SK-N-SH (cell line): Measurements from ENCODE around the gene KRT73. TPM values are rescaled to one million over a fixed set of nuclear protein-coding genes. Genes with fewer than 3 reads are reported as not detected.

Experiments used
- CTCF ChIA-PET: fragments of 300-600, 350-600 bp; formaldehyde crosslinking; extraction: SDS; loops from one replicate; lab custom pipeline; 2021; lab: Yijun Ruan, JAX
- POLR2A ChIA-PET: fragments of 350-600 bp; sonication (Branson Sonifier 250); formaldehyde crosslinking; extraction: SDS; loops from one replicate; lab custom pipeline; 2020; ENCODE audit warnings: antibody characterized with exemption, inconsistent platforms; lab: Yijun Ruan, JAX
- DNase-seq: peaks from one replicate; pipeline ENCODE4 v3.0.0; 2012
- H2AFZ ChIP-seq: fragments of 200-600 bp; sonication (generic); 2 replicates; pipeline ENCODE4 v1.8.1; 2016; ENCODE audit warnings: antibody characterized with exemption, mild to moderate bottlenecking, low read depth
- H3F3A ChIP-seq: fragments of 200-600 bp; sonication (generic); replicated peaks from 2 replicates; pipeline ENCODE3; 2016; ENCODE audit warnings: antibody characterized with exemption, mild to moderate bottlenecking; ENCODE audit not compliant: insufficient read depth
- H3K27ac ChIP-seq, 2 experiments: fragments of 200-500 bp in 1 of 2; fragments of 200-600 bp in 1 of 2; sonication (Bioruptor generic) in 1 of 2; sonication (generic), shearing (Covaris generic) in 1 of 2; 2 replicates each; pipeline versions ENCODE4 v1.5.1 to v1.6.1; 2014 to 2016; ENCODE audit warnings: low read depth in 2 of 2, inconsistent platforms in 1 of 2, low read length in 1 of 2, mild to moderate bottlenecking in 1 of 2, mixed read lengths in 1 of 2
- H3K27me3 ChIP-seq: fragments of 200-600 bp; sonication (generic), shearing (Covaris generic); 2 replicates; pipeline ENCODE4 v1.6.1; 2016; ENCODE audit warnings: mixed run types; ENCODE audit not compliant: insufficient read depth
- H3K36me3 ChIP-seq, 2 experiments: fragments of 200-500 bp in 1 of 2; fragments of 200-600 bp in 1 of 2; sonication (Bioruptor generic) in 1 of 2; sonication (generic) in 1 of 2; replicated peaks in 1 of 2; 2 replicates each; pipeline versions ENCODE3 to v1.5.1; 2014 to 2016; ENCODE audit warnings: low read length in 1 of 2, mild to moderate bottlenecking in 1 of 2; ENCODE audit not compliant: insufficient read depth in 2 of 2, control insufficient read depth in 1 of 2
- H3K4me1 ChIP-seq, 2 experiments: fragments of 200-500 bp in 1 of 2; fragments of 200-600 bp in 1 of 2; sonication (Bioruptor generic) in 1 of 2; sonication (generic), shearing (Covaris generic) in 1 of 2; 2 replicates each; pipeline versions ENCODE4 v1.5.1 to v1.6.1; 2014 to 2016; ENCODE audit warnings: low read depth in 1 of 2, low read length in 1 of 2, mixed run types in 1 of 2; ENCODE audit not compliant: insufficient read depth in 2 of 2, control insufficient read depth in 1 of 2
- H3K4me2 ChIP-seq: fragments of 200-600 bp; sonication (generic), shearing (Covaris generic); 2 replicates; pipeline ENCODE4 v1.6.1; 2017; ENCODE audit warnings: mixed run types
- H3K4me3 ChIP-seq, 2 experiments: fragments of 200-500 bp in 1 of 2; fragments of 200-600 bp in 1 of 2; sonication (Bioruptor generic) in 1 of 2; sonication (generic), shearing (Covaris generic) in 1 of 2; 2 replicates each; pipeline versions ENCODE4 v1.5.1 to v1.8.1; 2014 to 2016; ENCODE audit warnings: low read depth in 2 of 2, inconsistent platforms in 1 of 2, low read length in 1 of 2, mild to moderate bottlenecking in 1 of 2, mixed read lengths in 1 of 2, moderate library complexity in 1 of 2
- H3K79me2 ChIP-seq: fragments of 200-600 bp; sonication (generic); 2 replicates; pipeline ENCODE4 v1.8.1; 2017; ENCODE audit warnings: mild to moderate bottlenecking; ENCODE audit not compliant: insufficient read depth
- H3K9ac ChIP-seq: fragments of 200-600 bp; sonication (generic); 2 replicates; pipeline ENCODE4 v1.6.1; 2017; ENCODE audit warnings: mixed run types
- H3K9me2 ChIP-seq: fragments of 200-600 bp; sonication (generic); 2 replicates; pipeline ENCODE4 v1.6.1; 2017; ENCODE audit warnings: mixed run types
- H3K9me3 ChIP-seq: fragments of 200-600 bp; sonication (generic); 2 replicates; pipeline ENCODE4 v1.6.1; 2017; ENCODE audit warnings: mixed run types, mild to moderate bottlenecking, moderate library complexity
- H4K20me1 ChIP-seq: fragments of 200-600 bp; sonication (generic); 2 replicates; pipeline ENCODE4 v1.6.1; 2017; ENCODE audit warnings: mild to moderate bottlenecking, mixed run types; ENCODE audit not compliant: insufficient read depth
- CTCF ChIP-seq: fragments of 200-600 bp; sonication (generic); IDR thresholded peaks from 2 replicates; pipeline ENCODE4 v1.6.1; 2017; ENCODE audit warnings: antibody characterized with exemption, mild to moderate bottlenecking, moderate library complexity
- EZH2phosphoT487 ChIP-seq: fragments of 200-600 bp; sonication (generic); IDR thresholded peaks from 2 replicates; pipeline ENCODE4 v1.6.1; 2017; ENCODE audit warnings: low read depth, mixed run types, mild to moderate bottlenecking, antibody characterized with exemption, moderate library complexity, borderline replicate concordance
- FOSL2 ChIP-seq: IDR thresholded peaks from 2 replicates; pipeline ENCODE4 v1.4.0; 2012; ENCODE audit warnings: low read depth, mild to moderate bottlenecking, moderate library complexity, borderline replicate concordance
- GATA2 ChIP-seq: sonication (generic); formaldehyde crosslinking; IDR thresholded peaks from 2 replicates; pipeline ENCODE4 v1.5.0; 2020; ENCODE audit warnings: mild to moderate bottlenecking, missing genetic modification reagents
- NRF1 ChIP-seq: IDR thresholded peaks from 2 replicates; pipeline ENCODE4 v1.6.1; 2012; ENCODE audit warnings: low read depth, mild to moderate bottlenecking, low read length
- PBX3 ChIP-seq: IDR thresholded peaks from 2 replicates; pipeline ENCODE4; 2012
- POLR2AphosphoS5 ChIP-seq: IDR thresholded peaks from 2 replicates; pipeline ENCODE4 v1.6.1; 2012; ENCODE audit warnings: low read depth, low read length
- RAD21 ChIP-seq: IDR thresholded peaks from 2 replicates; pipeline ENCODE4 v1.6.1; 2012; ENCODE audit warnings: mild to moderate bottlenecking, low read length
- REST ChIP-seq: IDR thresholded peaks from 2 replicates; pipeline ENCODE4 v1.6.1; 2012; ENCODE audit warnings: mild to moderate bottlenecking, low read depth, low read length, moderate library complexity
- RFX5 ChIP-seq: IDR thresholded peaks from 2 replicates; pipeline ENCODE4 v1.6.1; 2012; ENCODE audit warnings: mild to moderate bottlenecking, improper control_type of control experiment, low read length
- SMC3 ChIP-seq: IDR thresholded peaks from 2 replicates; pipeline ENCODE4 v1.6.1; 2012; ENCODE audit warnings: low read depth, low read length, improper control_type of control experiment
- TCF12 ChIP-seq: IDR thresholded peaks from 2 replicates; pipeline ENCODE4 v1.4.0; 2012
- USF1 ChIP-seq: IDR thresholded peaks from 2 replicates; pipeline ENCODE4 v1.4.0; 2012; ENCODE audit warnings: low read depth, borderline replicate concordance
- USF2 ChIP-seq: fragments of 150-350 bp; IDR thresholded peaks from 2 replicates; pipeline ENCODE4 v1.6.1; 2017; ENCODE audit warnings: antibody characterized with exemption, low read length, low read depth, borderline replicate concordance
- YY1 ChIP-seq: IDR thresholded peaks from 2 replicates; pipeline ENCODE4 v1.4.0; 2012; ENCODE audit warnings: low read depth, mild to moderate bottlenecking
- ZBTB33 ChIP-seq: IDR thresholded peaks from 2 replicates; pipeline ENCODE4 v1.4.0; 2012; ENCODE audit warnings: low read depth, borderline replicate concordance
- WGBS: methylation state at CpG from one replicate; pipeline ENCODE4 v1.1.6; 2017; ENCODE audit warnings: low lambda C conversion rate; 5-methylcytosine and 5-hydroxymethylcytosine counted together
- polyA plus RNA-seq, 3 experiments: library from polyadenylated mRNA; depleted of rRNA; stranded (reverse); fragments of >200 nt; gene quantifications; 2 replicates each; pipeline ENCODE4 v1.2.3, GENCODE V29; 2012

KRT73 gene
- polyA plus RNA-seq, 1 of the 3 experiments (the other 2 are of a cell fraction) = not detected

- no peaks in the 10 kb centered on the region for H3K4me1 ChIP-seq
- ChIA-PET POLR2A (no interaction called here), CTCF (no interaction called here)
- no peaks in the 10 kb centered on the region for H4K20me1 ChIP-seq
- H3K4me3 ChIP-seq = no peak within 1 kb of the TSS
- TF ChIP-seq PBX3 (no peak), REST (no peak), GATA2 (CRISPR knock-in tag) (no peak), TCF12 (no peak), SMC3 (no peak), FOSL2 (no peak), CTCF (no peak), RFX5 (no peak), ZBTB33 (no peak), POLR2AphosphoS5 (no peak), USF1 (no peak), USF2 (no peak), EZH2phosphoT487 (no peak), NRF1 (no peak), RAD21 (no peak), YY1 (no peak)
- no peak within 1 kb of the TSS for H2AFZ ChIP-seq
- no peak within 1 kb of the TSS for H3K9ac ChIP-seq
- no peaks in the 10 kb centered on the region for H3K79me2 ChIP-seq
- H3K27me3 ChIP-seq = peaks cover 33% of the 10 kb centered on the region
- H3K9me2 ChIP-seq = no peaks in the 10 kb centered on the region
- no peaks in the 10 kb centered on the region for H3K36me3 ChIP-seq
- no peak for DNase-seq
- H3K27ac ChIP-seq = no peak within 1 kb of the TSS
- H3K4me2 ChIP-seq = no peak within 1 kb of the TSS
- 49% methylated on average over 16 of the region's 16 CpGs for WGBS
- H3K9me3 ChIP-seq = no peaks in the 10 kb centered on the region
- H3F3A ChIP-seq = no peaks in the 10 kb centered on the region
Observed at GRCh38 chr12:52651726-52652261, 33.4 kb upstream of the KRT73 start, which contains the start of gene KRT2. Gene KRT2, minus strand, starts transcription at chr12:52652211. Its CDS starts 69 bp downstream, at chr12:52652142.
